ENCODE measurements around the gene NIBAN1. TPM values are rescaled to one million over a fixed set of nuclear protein-coding genes. Genes with fewer than 3 reads are reported as not detected.
"Not testable (repeated sequence)": the region's sequence is repeated elsewhere in the genome, so short reads cannot be mapped to it uniquely, and the experiment has no call there.

Gene NIBAN1
- total RNA-seq, 1 experiment from 2014 or later: 26.5 TPM

DNA sequence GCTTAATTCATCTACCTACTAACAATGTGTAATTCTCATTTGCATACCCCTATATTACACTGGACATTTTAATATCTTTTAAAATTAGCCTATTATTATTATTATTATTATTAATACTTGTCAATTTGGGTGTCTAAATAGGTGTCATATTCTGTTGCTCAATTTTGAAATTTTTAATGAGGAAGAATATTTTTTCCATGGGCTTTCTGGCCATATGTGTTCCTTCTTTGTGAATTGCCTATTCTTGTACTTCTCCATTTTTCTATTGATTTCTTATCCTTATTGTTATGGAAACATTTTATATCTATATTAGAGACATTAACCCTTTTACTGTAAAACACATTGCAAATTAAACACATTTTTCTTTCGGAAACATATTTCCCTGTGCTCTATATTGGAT lies 6.4 kb upstream of the NIBAN1 start:
- DNase-seq (ENCODE audit: low read depth): no peak
- in situ Hi-C loops (cut with HindIII; ENCODE audit: low pct_unique_long_range_greater_than_20kb, low sequenced_read_pairs): no loop called here

DNA sequence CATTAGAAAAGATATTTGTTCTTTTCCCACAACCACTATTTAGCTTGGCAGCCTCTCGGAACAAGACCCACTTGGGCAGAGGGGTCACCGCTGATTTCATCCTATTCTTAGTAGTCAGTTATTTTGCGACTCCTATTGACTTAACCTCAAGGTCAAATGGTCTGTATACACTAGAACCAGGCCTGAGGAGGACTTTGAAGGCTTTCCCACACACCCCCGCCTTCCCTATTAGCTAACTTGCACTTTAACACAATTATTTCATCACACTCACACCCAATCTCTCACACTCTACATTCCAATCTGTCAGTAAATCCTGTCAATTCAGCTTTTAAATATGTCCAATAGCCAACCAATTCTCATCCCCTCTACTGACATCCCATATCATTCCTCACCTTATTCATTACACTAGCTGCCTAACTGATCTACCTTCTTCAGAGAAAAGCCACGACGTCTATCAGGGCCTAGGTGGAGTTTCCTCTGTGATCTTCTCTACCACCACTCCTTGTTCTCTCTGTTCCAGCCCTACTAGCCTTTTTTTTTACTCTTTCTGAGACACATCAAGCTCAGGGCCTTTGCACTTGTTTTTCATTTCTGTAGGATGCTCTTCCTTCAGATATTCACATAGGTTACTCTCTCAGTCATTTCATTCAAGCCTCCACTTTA lies 1.0 kb upstream of the NIBAN1 start:
- in situ Hi-C loops (cut with HindIII; ENCODE audit: low pct_unique_long_range_greater_than_20kb, low sequenced_read_pairs): no loop called here
- DNase-seq (ENCODE audit: low read depth): peak; percentile 64

DNA sequence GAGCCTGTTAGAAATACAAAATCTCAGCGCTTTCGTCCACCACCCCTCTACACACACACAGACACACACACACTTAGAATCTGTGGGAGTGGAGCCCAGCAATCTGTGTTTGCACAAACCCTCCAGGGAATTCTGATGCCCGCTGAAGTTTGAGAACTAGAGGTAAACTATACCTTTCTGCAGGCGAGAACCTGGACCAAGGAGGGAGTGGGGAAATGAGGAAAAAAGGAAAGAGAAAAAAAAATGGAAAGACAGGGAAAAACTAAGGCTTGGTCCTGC lies 468 bp upstream of the NIBAN1 start:
- no peak for DNase-seq (ENCODE audit: low read depth)
- in situ Hi-C loops (cut with HindIII; ENCODE audit: low pct_unique_long_range_greater_than_20kb, low sequenced_read_pairs): no loop called here

DNA sequence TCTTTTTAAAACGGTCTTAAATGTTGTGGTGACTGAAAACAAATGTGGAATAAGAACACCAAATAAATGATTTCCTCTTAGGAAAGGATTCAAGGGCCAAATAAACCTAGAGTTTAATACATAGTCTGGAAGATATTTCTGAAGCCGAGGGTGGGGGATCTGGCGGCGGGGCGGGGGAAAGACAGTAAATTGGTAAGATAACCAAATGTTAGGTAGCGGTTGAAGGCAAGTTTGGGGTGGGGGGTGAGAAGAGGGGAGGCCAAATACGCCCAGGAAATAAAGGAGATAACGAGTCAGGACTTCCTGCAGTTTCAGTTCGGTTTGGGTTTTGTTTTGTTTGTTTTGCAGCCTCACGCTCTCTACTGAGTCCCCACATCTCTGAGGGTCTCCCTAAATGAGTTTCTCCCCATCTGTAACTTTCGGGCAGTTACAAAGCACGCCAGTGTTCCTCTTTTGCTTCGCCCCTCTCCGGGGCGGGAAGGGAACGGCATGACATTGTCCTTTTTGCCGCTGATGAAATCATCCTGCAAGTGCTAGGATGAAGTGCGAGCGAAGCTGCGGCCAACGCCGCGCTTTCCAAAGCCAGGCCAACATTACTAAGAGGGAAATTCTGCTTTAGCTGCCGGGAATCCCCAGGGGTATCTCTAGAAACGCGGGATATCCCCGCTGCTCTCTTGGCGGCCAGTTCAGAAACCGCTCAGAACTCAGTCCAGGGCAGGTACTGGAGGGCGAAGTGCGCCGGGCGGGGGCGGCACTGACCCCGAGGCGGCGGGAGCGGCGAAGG lies 844 bp downstream of the NIBAN1 start:
- in situ Hi-C loops (cut with HindIII; ENCODE audit: low pct_unique_long_range_greater_than_20kb, low sequenced_read_pairs): no loop called here
- peak; percentile 54 for DNase-seq (ENCODE audit: low read depth)

DNA sequence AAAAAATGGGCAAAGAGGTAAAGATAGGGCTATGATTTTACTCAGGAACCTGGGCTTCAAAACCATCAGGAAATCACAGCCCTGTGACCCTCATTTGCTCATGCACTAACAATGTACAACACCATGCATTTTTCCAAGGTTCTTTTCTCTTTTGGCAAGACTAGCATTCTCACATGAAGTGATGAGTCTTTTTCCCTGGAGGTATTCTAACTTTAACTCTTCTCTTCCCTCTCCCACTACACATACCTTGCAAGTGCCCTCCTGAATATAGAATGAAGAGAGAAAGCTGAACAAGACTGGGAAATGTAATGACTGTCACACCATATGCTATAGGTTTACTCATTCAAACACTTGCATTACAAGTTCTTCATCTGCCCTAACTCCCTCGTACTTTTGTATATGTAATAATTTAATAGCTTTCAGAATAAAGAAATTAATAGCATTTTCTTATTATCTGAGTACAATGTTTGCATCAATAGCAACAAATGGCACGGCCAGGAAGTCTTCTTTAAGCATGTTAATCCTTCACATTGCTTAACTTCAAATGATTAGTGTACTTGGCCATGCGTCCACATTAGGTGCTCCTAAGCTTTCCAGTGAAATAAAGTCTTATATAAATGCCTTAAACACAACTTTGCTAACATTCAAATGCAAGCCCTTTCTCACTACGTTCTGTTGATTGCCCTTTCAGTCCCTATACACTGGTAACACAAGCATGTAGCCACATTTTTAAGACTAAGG lies 1.8 kb downstream of the NIBAN1 start:
- in situ Hi-C loops (cut with HindIII; ENCODE audit: low pct_unique_long_range_greater_than_20kb, low sequenced_read_pairs): no loop called here

DNA sequence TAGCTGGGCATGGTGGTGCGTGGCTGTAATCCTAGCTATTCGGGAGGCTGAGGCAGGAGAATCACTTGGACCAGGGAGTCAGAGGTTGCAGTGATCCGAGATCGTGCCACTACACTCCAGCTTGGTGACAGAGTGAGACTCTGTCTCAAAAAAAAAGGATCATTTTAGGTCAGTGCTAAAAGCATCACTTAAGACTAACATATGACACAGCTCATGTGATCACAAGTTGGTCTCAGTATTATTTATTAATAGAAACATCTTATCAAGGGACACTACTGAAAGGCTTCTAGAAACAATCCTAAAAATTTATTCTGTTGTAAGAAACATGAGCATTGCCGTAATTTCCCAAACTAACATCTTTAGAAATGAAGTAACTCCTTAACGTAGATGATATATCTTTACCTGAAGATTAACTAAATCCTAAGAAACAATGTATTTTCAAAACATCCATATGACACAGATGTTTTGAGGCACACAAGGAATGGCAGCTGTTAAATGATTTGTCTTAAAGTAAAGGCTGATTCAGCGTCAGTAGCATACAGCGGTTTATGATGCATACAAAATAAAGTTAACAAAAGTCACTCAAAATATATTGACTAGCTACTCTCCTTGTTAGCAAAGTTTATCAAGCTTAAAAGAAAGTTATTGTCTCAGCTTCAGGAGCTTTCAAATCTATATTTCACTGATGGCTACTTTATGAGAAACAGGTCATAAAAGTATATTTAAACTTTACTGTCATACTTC lies 2.6 kb downstream of the NIBAN1 start:
- DNase-seq (ENCODE audit: low read depth): no peak
- in situ Hi-C loops (cut with HindIII; ENCODE audit: low pct_unique_long_range_greater_than_20kb, low sequenced_read_pairs): no loop called here

More for the DNA sequence above, 1.8 kb downstream of the NIBAN1 start:
- DNase-seq (ENCODE audit: low read depth): peak; percentile 34

DNA sequence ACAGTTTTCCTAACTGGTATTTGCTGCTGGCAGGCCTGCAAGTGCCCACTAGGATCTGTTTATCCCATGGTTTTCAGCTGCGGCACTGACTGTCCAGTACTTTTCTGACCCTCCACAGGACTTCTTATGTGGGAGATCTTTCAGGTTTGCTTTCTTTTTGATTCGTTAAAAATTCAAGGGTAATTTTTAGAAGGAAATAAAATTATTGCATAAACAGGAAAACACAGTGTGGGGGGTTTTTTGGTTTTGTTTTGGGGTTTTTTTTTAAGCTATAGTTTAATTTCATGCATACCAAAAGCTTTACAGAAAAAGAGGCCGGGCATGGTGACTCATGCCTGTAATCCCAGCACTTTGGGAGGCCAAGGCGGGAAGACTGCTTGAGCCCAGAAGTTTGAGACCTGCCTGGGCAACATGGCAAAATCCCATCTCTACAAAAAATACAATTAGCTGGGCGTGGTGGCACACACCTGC lies 3.6 kb downstream of the NIBAN1 start:
- no peak for DNase-seq (ENCODE audit: low read depth)
- in situ Hi-C loops (cut with HindIII; ENCODE audit: low pct_unique_long_range_greater_than_20kb, low sequenced_read_pairs): no loop called here

DNA sequence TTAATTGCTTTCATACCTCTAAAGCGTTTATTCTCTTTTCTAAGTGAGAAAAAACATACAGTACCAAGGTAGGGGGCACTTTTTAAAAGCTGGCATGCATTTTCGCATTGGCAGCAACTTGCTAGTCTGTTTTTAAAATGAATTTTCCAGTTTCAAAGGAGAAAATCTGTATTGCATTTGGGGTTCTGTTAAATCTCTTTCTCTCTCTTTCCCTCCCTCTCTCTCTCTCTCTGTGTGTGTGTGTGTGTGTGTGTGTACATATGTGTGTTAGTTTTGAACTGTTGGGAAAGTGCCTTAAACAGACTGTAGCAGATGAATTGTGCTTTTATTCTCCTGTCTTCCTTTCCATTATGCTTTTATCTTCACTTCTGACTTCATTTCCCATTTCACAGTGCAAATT lies 7.3 kb downstream of the NIBAN1 start:
- DNase-seq (ENCODE audit: low read depth): no peak
- in situ Hi-C loops (cut with HindIII; ENCODE audit: low pct_unique_long_range_greater_than_20kb, low sequenced_read_pairs): no loop called here

DNA sequence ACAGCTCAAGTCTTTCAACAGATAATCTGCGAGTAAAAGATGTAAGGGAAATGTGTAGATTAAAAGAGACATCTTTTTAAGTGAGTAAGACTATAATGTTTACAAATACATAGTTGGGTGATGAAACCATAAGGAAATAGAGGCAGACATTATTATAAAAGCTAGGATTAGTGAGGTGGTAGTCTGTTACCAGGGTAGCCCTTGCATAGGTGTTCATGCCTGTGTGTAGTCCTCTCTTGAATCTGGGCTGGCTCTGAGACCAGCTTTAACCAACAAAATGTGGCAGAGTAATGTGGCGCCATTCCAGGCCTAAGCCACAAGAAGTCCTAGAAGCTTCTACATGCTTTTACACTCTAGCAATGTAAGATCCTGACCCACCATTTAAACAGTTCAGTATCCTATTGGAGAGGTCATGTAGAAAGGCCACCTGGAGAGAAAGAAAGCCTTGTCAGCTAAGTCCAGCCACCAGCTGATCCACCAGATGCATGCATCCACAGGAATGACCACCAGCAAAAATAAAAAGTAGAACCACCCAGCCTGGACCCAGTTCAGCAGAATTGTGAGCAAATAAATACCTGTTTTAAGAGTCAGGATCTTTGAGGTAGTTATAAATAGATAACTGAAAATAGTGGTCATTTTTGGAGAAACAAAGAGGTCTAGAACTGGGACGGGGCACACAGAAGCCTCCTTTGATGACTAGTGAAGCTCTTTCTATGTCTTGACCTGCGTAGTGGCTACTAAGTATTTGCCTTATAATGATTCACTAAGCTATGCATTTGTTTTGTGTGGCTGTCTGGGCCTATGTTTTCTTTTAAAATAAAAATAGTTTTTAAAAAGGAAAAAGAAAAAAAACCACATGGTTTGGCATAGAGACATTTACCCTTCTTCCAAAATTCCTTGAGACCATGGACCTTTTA lies 8.1 kb downstream of the NIBAN1 start:
- in situ Hi-C loops (cut with HindIII; ENCODE audit: low pct_unique_long_range_greater_than_20kb, low sequenced_read_pairs): no loop called here
- DNase-seq (ENCODE audit: low read depth): no peak

DNA sequence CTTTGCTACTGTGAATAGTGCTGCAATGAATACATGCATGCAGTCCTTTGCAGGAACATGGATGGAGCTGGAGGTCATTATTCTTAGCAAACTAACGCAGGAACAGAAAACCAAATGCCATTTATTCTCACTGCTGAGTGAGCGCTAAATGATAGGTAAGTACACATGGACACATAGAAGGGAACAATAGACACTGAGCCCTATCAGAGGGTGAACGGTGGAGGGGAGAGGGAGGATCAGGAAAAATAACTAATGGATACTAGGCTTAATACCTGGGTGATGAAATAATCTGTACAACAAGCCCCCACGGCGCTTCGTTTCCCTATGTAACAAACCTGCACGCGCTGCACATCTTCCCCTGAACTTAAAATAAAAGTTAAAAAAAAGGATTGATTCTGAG lies 8.9 kb downstream of the NIBAN1 start:
- in situ Hi-C loops (cut with HindIII; ENCODE audit: low pct_unique_long_range_greater_than_20kb, low sequenced_read_pairs): no loop called here
- DNase-seq (ENCODE audit: low read depth): no peak

DNA sequence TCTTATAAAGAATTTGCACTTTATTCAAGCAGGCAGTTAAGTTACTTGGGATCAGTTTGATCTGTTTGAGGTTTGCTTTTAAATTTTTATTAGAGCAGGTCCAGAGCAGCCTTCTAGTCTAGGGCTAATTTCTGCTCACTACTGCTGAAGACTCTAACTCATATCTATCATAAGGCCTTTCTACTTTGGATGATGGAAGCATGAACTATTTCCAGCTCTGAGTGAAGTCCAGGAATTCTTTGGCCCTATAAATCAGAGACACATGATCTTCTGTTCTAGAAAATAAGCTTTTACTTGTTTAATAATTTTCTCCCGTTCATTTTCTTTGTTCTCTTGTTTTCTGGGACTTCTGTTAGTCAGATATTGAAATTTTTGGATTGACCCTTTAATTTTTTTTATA lies 14.7 kb downstream of the NIBAN1 start:
- no peak for DNase-seq (ENCODE audit: low read depth)
- in situ Hi-C loops (cut with HindIII; ENCODE audit: low pct_unique_long_range_greater_than_20kb, low sequenced_read_pairs): no loop called here

DNA sequence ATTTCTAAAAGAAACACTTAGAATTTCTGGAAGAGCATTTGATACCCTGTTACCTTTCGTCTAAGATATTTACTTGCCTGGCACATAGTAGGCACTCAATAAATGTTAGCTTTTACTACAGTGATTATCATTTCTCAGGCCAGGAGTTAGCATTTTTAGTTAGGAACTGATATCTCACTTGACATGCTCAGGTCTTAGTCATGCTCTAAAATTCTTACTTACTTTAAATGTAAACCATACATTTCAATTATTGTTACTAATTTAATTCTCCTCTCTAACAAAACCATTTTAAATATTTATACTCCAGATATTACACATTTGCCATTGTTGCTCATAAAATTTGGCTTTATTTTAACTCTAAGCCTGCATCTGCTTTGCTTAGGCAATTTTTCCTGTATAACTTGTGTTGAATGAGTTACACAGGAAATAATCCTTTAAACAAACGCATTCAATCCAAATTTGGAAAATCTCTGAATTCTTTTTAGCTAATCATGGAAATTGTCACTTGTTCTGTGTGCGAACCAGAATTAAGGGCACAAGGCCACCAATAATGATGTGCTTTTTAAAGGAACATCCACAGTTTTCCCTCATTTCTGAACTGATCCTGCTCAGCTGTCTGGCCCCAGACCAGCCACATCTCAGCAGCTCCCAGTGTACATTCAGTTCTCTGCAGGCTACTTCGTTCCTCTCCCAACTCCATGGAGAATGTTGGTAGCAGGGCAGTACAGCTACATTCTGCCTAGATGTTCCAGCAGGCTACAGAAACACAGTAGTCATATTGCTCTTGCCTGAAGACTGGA lies 15.6 kb downstream of the NIBAN1 start:
- DNase-seq (ENCODE audit: low read depth): no peak
- in situ Hi-C loops (cut with HindIII; ENCODE audit: low pct_unique_long_range_greater_than_20kb, low sequenced_read_pairs): no loop called here

DNA sequence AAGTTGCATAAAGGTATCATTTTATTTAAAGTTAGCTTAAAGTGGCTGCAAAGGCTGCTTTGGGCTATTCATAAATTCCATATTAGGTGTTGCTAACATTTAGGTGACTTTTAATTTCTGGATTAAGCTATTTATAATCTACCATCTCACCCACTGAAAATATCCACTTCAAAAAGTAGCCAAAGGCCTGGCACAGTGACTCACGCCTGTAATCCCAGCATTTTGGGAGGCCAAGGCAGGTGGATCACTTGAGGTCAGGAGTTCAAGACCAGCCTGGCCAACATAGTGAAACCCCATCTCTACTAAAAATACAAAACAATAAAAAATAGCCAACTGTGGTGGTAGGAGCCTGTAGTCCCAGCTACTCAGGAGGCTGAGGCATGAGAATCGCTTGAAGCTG lies 16.4 kb downstream of the NIBAN1 start:
- DNase-seq (ENCODE audit: low read depth); in situ Hi-C loops (cut with HindIII; ENCODE audit: low pct_unique_long_range_greater_than_20kb, low sequenced_read_pairs): not testable (repeated sequence)

DNA sequence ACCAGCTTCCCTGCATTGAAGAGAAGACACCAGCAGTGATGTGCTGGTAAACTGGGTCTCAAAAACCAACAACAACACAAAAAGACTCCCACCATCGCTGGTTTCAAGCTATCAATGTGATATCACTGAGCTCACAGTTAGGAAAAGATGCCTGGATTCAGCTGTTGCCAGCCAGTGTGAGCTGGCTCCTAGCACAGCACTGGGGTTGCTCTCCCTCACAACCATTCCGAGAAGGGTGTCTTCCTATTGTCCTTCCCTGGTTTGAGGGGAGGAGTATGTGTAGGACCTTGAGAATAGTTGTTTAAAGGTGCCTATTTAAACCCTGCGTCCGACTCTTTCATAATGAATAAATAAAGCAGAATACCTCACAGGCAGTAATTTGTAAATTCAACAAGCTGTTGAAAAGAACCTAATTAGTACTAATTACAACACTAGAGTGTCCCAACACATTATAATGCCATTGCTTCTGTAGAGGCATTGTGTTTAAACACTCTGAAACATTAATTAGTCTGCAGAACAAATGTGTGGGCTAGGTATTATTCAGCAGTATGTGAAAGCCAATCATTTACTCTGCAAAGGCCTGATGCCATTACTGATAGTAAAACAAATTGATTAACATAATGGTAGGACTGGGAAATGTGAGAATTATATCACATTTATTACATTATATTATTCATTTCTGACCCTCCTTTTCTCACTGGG lies 17.2 kb downstream of the NIBAN1 start:
- DNase-seq (ENCODE audit: low read depth): no peak
- in situ Hi-C loops (cut with HindIII; ENCODE audit: low pct_unique_long_range_greater_than_20kb, low sequenced_read_pairs): no loop called here

DNA sequence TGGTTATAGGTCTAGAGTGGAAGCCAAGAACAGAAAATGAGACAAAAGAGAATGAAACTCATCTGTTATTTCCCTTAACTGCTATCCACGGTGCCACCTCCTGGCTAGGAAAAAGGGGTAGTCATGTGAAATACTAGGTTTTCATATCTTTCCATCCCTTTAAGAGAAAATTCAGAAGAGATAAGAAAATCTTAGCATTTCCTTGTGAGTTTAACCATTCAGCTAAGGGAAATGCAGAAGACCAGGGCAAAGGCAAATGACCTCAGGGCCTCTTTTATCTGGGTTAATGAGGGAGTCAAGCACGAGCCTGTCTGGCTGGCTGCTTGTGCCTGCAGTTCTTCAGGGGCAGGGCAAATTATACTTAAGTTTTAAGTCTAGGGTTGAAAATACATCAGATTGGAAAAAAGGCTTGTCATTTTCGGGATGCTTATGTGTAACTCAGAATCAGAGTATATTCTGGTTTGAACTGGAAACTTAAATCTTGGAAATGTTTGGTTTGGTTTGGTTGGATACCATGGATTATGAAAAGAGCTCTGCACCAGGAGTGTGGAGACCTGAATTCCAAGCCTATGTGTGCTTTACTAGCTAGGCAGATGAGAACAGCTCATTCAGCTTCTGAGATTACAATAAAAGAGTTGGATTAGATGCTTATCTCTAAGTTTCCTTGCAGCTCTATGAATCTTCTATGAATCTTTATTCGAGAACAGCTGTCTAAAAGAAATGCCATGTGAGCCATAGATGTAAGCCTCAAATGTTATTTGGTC lies 19.9 kb downstream of the NIBAN1 start:
- peak; percentile 79 for DNase-seq (ENCODE audit: low read depth)
- in situ Hi-C loops (cut with HindIII; ENCODE audit: low pct_unique_long_range_greater_than_20kb, low sequenced_read_pairs): no loop called here

Data from Caki2 (cell line).